PC-3 (cell line): ENCODE results near the gene PKD1L1.

ENCODE experiments used
- CTCF ChIP-seq: fragments of 300-600 bp; sonication (generic); conservative IDR thresholded peaks from 2 replicates; pipeline ENCODE4 v1.5.1; 2017; ENCODE audit warnings: antibody characterized with exemption, low read depth, mild to moderate bottlenecking, low read length
- EZH2 ChIP-seq: fragments of 300-600 bp; sonication (generic); IDR thresholded peaks from one replicate; pipeline ENCODE4 v1.6.1; 2017; ENCODE audit warnings: antibody characterized with exemption, mild to moderate bottlenecking, low read length; ENCODE audit not compliant: unreplicated experiment
- EZH2phosphoT487 ChIP-seq: fragments of 300-600 bp; sonication (generic); IDR thresholded peaks from 2 replicates; pipeline ENCODE4 v1.6.1; 2018; ENCODE audit warnings: mild to moderate bottlenecking, antibody characterized with exemption, low read length, borderline replicate concordance

- TF ChIP-seq CTCF (no peak), EZH2 (no peak), EZH2phosphoT487 (no peak)
Measured at GRCh38 chr7:47893721-47894365, 54.4 kb downstream of the PKD1L1 start.
